NCI-H460 (cell line): ENCODE measurements around the gene PRAC2. TPM values are rescaled to one million over a fixed set of nuclear protein-coding genes. Genes with fewer than 3 reads are reported as not detected.

Source experiments
- DNase-seq: peaks from one replicate; pipeline ENCODE4 v3.0.0-alpha.2; 2016; ENCODE audit warnings: low read depth; ENCODE audit errors: extremely low read depth
- total RNA-seq: library from RNA; depleted of rRNA; stranded (reverse); fragments of >200 nt; shearing (Covaris generic); gene quantifications from 2 replicates; pipeline ENCODE4 v1.2.3, GENCODE V29; 2014

The PRAC2 gene
- total RNA-seq, 1 experiment from 2014 or later: not detected

DNA sequence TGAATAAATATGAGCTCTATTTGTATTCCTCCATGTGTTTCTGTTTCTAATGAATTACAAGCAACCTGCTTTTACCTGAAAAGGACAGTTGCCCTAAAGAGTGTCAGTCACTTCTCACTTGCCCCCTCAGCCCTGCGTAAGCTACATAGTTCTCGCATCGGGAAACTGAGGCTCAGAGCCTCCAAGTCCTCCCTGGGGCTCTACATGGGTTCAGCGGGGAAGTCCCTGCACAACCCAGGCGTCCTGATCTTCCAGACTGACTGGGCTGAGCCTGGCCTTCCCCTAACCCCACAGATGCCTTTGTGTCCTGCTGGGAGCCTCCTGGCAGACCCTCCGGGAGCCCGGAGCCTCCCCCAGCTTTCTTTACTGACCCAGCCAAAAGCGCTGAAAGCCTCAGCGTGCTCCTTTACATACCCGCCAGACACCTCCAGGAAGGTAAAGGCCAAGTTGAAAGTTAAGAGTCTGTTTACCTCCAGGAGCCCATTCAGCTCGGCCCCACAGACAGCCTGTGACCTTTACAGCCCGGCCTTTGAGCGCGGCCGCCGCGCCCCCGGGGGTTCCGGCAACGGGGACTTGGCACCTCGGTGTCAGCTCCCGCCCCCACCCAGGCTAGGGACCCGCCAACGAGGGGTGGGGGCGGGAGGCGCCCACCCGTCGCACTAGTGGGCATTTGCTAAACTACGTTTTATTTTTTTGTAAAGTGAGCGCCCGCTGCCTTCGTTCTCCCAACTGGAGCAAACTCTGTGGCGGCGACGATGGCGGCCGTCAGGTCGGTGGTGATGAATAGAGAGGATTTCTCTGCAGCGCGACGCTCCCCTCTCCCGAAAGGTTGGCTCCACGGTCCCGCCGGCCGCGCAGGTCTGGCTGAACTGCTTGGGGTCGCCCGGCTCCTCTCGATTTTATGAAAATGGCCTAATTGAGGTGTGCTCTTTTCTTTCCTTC, 10.0 kb downstream of the PRAC2 start:
- no peak for DNase-seq

- DNase-seq: no peak
Measured at GRCh38 chr17:48733632-48734328, 10.8 kb downstream of the PRAC2 start.

DNA sequence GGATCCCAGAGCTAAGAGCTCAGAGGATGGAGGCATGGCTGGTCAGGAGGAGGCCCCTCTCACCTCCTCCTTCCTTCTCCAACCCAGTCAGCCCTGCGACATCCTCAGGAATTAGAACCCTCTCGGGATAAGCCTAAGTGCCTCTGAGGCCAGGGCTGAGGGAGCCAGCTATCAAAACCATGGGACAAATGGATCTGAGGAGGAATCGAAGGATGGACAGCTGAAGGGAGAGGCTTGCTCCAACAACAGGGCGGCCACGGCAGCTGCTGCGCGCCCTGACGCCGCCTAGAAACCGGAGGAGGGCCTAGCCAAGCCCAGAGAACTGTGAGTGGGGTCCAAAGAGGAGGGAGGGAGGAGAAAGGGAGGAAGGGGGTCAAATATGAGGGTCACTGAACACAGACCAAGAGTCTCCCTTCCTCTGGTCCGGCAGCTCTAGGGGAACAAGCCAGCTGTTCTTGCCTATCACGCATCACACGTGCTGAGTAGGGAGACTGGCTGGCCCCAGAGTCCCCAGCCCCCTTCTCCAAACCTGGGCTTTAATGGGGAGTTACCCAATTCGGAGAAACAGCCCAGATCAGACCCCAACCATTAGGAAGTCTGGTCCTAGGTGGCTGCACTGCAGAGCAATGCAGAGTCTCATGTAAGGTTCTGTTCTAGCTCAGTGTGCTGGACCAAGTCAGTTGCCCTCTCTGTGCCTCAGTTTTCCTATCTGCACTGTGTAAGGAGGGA, 11.5 kb downstream of the PRAC2 start:
- no peak for DNase-seq

DNA sequence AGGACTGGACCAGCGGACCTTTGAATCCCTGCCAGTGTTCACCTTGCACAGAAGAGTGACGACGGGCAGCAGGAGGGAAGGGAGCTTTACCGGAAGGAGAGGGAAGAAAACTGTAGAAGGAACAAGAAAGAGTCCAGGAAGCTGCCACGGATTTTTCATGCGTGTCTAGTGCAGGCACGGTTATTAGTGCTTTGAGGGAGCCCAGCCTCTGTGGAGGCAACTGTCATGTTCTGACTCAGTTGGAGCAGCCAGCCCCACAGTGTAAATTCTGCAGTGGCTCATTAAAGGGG, 12.0 kb downstream of the PRAC2 start:
- no peak for DNase-seq

DNA sequence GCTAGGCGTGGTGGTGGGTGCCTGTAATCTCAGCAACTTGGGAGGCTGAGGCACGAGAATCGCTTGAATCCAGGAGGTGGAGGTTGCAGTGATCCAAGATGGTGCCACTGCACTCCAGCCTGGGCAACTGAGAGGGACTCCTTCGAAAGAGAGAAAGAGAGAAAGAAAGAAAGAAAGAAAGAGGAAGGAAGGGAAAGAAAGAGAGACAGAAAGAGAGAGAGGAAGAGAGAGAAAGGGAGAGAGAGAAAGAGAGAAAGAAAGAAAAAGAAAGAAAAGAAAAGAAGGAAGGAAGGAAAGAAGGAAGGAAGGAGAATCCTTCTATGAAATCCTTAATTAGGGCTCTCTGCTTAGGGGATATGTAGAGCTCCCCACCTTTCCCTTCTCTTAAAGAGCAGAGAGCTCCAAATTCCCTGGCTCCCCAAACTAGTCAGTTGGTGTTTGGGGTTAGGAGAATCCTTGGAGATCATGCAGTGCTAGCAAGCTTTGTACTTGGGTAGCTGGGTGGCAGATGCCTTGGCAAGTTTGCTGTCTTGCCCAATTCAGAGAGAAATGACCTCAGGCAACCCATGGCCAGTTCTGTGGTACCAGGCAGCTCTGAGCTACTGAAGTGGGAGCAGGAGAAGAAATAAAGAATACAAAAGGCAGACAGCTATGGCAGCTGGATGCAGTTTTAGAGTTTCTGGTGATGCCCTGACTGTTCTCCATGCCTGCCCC, 14.5 kb downstream of the PRAC2 start:
- no peak for DNase-seq

- no peak for DNase-seq
Measured at GRCh38 chr17:48738424-48738802, 15.4 kb downstream of the PRAC2 start.

GRCh38 chr17:48738803-48739526, 16.0 kb downstream of the PRAC2 start:
- DNase-seq: no peak

DNA sequence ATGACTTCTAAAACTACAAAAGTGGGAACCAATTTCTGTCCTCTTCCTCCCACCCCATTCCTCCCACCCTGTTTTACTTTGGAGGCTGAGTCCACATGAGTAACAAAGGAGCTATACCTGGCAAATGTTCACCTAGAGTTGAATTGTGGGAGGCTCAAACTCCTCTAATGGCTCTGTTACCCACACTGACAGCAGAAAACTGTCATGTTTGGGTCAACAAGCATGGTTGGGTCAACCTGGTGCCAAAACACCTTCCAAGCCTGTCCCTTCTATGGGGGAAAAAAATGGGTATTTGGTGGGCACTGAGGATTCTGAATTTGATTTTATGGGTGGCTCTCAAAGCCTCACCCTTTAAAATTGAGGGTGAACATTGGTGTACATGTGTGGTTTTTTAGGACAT, 17.6 kb downstream of the PRAC2 start:
- no peak for DNase-seq

DNA sequence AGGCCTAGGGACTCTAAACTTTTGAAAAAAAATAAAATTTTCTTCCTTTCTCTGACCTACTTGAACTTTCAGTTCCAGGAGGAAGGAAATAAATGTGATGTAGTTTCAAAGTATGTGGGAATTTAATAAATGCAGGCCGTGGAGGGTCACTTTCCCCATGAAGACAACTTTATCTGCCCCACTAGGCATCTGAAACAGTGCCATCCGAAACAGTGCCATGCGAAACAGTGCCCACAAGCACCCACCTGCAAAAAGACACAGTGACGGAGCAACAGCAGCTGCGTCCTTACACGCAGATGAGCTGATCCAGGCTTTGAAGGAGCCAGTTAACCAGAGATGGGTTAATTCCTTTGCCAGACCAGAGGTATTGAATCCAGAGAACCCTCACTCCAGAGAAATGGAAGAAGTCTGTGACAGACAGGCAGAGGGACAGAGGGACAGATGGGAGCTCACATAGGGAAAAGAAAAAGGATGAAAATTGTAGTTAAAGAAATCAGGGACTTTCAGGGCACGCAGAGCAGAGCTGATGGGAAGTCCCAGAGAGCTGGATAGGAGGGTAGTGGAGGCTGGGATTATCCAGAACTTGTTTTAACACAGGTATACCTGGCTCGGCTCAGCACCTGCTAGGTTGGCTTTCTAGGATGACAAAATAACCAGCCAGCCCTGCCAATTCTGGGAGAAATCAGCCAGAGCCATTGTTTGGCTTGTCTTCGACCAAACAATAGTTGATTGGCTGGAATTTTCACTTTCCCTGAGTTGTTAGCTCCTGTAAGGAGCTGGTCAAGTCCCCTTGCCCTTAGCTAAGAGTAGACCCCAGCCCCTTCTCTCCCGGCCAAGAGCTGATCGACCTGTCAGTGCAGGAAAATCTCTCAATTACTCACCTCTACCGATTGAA, 22.6 kb downstream of the PRAC2 start:
- DNase-seq: no peak

GRCh38 chr17:48746916-48747444, 24.0 kb downstream of the PRAC2 start:
- DNase-seq: no peak

- no peak for DNase-seq
Measured at GRCh38 chr17:48747445-48748363, 24.7 kb downstream of the PRAC2 start.

DNA sequence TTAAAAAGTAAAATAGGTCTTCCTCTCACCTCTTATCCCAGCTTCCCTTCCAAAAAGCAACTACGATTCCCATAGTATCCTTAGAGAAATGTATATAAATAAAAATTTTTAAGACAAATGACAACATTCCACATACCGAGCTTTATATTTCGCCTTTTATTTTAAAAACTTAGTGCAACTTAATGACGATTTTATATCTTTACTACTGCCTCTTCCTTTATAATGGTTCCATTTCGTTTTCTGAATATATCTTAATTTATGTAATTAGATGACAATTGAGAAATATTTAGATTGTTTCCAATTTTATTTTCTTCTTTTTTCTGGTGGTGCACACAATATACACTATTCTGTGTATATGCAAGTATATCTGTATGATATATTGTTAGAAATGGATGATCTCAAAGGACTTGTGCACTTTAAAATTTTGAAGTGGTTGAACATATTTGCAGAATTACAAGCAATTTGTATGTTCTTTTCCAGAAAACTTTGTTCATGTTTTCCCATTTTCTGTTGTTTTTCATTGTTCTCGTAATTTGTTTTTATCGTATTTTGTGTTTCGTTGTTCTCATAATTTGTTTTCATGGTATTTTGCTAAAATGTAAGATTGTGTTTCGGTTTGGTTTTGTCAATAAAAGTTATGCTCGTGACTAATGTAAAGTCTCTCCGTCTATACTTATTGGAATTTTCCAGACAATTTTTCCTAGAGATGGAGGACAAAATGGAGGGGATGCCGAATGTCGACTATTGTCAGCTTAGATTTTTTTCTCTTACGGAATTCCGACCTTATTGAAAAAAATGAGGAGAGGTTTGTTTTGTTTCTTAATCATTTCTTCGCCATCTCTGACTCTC, 26.0 kb downstream of the PRAC2 start:
- no peak for DNase-seq

- DNase-seq: no peak
Measured at GRCh38 chr17:48749621-48750553, 26.9 kb downstream of the PRAC2 start.

- DNase-seq: no peak
Measured at GRCh38 chr17:48751172-48751571, 28.2 kb downstream of the PRAC2 start.

DNA sequence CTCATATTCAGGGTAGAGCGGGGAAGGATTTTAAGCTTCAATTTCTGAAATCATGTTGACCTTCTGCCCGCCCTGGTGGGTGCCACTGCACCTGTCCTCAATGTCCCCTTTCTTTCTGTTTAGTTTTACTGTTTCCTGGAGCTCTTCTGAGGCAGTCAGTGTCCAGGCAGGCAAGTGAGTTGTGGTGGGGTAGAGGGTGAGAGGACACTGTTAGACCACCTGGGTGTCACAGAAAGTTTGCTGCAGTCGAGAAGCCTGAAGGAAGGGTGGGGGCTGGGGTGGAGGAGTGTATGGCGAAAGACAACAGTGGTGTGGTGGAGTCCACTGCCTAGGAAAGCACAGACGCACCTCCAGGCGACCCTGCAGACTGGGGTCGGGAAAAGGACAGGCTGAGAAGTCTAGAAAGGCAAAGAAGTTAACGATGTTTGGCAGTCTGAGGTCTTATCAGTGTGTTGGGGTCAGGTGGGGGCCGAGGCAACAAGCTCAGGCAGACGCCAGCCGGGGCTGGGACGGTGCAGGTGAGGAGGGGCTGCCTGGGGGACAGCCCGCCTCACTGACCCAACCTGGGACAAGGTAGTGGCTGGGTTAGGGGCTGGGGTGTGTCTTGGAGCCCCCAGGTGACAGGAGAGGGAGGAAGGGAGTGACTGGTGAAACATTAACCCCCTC, 28.9 kb downstream of the PRAC2 start:
- DNase-seq: no peak
